Measurements from ENCODE around the gene DNAH6.

DNA sequence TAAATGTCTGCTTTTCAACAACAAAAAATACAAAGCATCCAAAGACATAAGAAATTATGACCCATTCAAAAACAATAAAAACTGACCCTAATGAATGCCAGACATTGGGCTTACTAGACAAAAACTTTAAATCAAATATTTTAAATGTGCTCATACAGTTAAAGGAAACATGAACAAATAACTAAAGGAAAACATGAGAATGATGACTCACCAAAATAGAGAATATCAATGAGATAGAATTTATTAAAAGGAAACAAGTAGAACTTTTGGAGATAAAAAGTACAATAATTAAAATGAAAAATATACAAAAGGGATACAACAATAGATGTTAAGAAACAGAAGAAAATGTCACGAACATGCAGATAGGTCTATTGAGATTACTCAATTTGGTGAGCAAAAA, 254.0 kb downstream of the DNAH6 start:
- no peak for TF ChIP-seq CTCF (IDR thresholded peaks at IDR 0.05; ENCODE audit: low read depth, low read length)
- TF ChIP-seq EZH2phosphoT487 (IDR thresholded peaks at IDR 0.05; ENCODE audit: low read depth) = no peak

Data from OCI-LY3 (cell line).